CD14-positive monocyte (primary cell): ENCODE results near the gene RAPGEF2. TPM values are rescaled to one million over a fixed set of nuclear protein-coding genes. Genes with fewer than 3 reads are reported as not detected.
A peak's percentile ranks its signal among the peaks of the same experiment; 100 is the strongest.
"Not testable (repeated sequence)": the region's sequence is repeated elsewhere in the genome, so short reads cannot be mapped to it uniquely, and the experiment has no call there.

ENCODE experiments used
- DNase-seq, 3 donors: peaks; one replicate each; pipeline ENCODE4 v3.0.0-alpha.2; 2011 to 2022
- H2AFZ ChIP-seq: 2 replicates; pipeline ENCODE4 v1.6.0; 2012; ENCODE audit warnings: mild to moderate bottlenecking, low read depth, low read length, inconsistent platforms; ENCODE audit not compliant: insufficient read depth, poor library complexity, severe bottlenecking
- H3K27ac ChIP-seq, 2 donors: 1 replicate in 1 of 2; 2 replicates in 1 of 2; pipeline ENCODE4 v1.5.1; 2012 to 2013; ENCODE audit warnings: low read length in 2 of 2, control low read depth in 1 of 2, inconsistent platforms in 1 of 2, low read depth in 1 of 2, mild to moderate bottlenecking in 1 of 2
- H3K27me3 ChIP-seq, 2 donors: one replicate each; pipeline versions ENCODE4 v1.6.0 to v1.6.1; 2011 to 2013; ENCODE audit warnings: low read length in 2 of 2; ENCODE audit not compliant: control insufficient read depth in 2 of 2, insufficient read depth in 2 of 2
- H3K36me3 ChIP-seq, 2 donors: replicated peaks in 1 of 2; 1 replicate in 1 of 2; 2 replicates in 1 of 2; pipeline versions ENCODE4 v1.5.1 to v1.6.1; 2012 to 2013; ENCODE audit warnings: low read length in 2 of 2, control low read depth in 1 of 2, inconsistent platforms in 1 of 2, mild to moderate bottlenecking in 1 of 2; ENCODE audit not compliant: insufficient read depth in 2 of 2, control insufficient read depth in 1 of 2
- H3K4me1 ChIP-seq, 2 donors: 1 replicate in 1 of 2; 2 replicates in 1 of 2; pipeline versions ENCODE4 v1.5.1 to v1.6.1; 2012 to 2013; ENCODE audit warnings: low read length in 2 of 2, control low read depth in 1 of 2, inconsistent platforms in 1 of 2, mild to moderate bottlenecking in 1 of 2, moderate library complexity in 1 of 2; ENCODE audit not compliant: insufficient read depth in 2 of 2, control insufficient read depth in 1 of 2
- H3K4me2 ChIP-seq: replicated peaks from 2 replicates; pipeline ENCODE3; 2012; ENCODE audit warnings: low read length, moderate library complexity, mild to moderate bottlenecking; ENCODE audit not compliant: poor library complexity, severe bottlenecking; ENCODE audit errors: extremely low read depth
- H3K4me3 ChIP-seq, 3 experiments: fragments of 200-600 bp in 1 of 3; sonication (generic) in 1 of 3; replicated peaks in 1 of 3; 1 replicate in 2 of 3; 2 replicates in 1 of 3; pipeline ENCODE4 v1.5.1; 2011 to 2013; ENCODE audit warnings: low read length in 3 of 3, mild to moderate bottlenecking in 3 of 3, control low read depth in 2 of 3, low read depth in 2 of 3, inconsistent platforms in 1 of 3, moderate library complexity in 1 of 3
- H3K79me2 ChIP-seq: 2 replicates; pipeline ENCODE4 v1.6.0; 2012; ENCODE audit warnings: mild to moderate bottlenecking, control low read depth, inconsistent platforms, low read length, moderate library complexity; ENCODE audit not compliant: insufficient read depth
- H3K9ac ChIP-seq: 2 replicates; pipeline ENCODE4 v1.6.0; 2017; ENCODE audit warnings: low read length, mild to moderate bottlenecking; ENCODE audit not compliant: insufficient read depth, poor library complexity, severe bottlenecking
- H3K9me3 ChIP-seq, 2 donors: replicated peaks in 1 of 2; 1 replicate in 1 of 2; 2 replicates in 1 of 2; pipeline versions ENCODE4 v1.5.1 to v1.6.1; 2012 to 2013; ENCODE audit warnings: low read length in 2 of 2, control low read depth in 1 of 2; ENCODE audit not compliant: control insufficient read depth in 1 of 2, insufficient read depth in 1 of 2
- H4K20me1 ChIP-seq: 2 replicates; pipeline ENCODE4 v1.6.0; 2012; ENCODE audit warnings: mild to moderate bottlenecking, low read length, control low read depth, moderate library complexity; ENCODE audit not compliant: insufficient read depth
- H3K27ac Mint-ChIP-seq, 7 donors: one replicate each; pipeline ENCODE4 v1.8.0; 2020; ENCODE audit warnings: mild to moderate bottlenecking in 7 of 7, mixed read lengths in 7 of 7, moderate library complexity in 6 of 7, inconsistent platforms in 2 of 7
- H3K27me3 Mint-ChIP-seq, 3 donors: one replicate each; pipeline ENCODE4 v1.8.0; 2021 to 2022; ENCODE audit warnings: low read depth in 3 of 3, mild to moderate bottlenecking in 3 of 3, mixed read lengths in 3 of 3, moderate library complexity in 3 of 3, inconsistent platforms in 1 of 3
- H3K36me3 Mint-ChIP-seq, 2 donors: one replicate each; pipeline ENCODE4 v1.8.0; 2020; ENCODE audit warnings: mixed read lengths in 2 of 2, inconsistent platforms in 1 of 2, mild to moderate bottlenecking in 1 of 2
- H3K4me1 Mint-ChIP-seq: one replicate; pipeline ENCODE4 v1.8.0; 2020; ENCODE audit warnings: mild to moderate bottlenecking, mixed read lengths
- H3K4me3 Mint-ChIP-seq, 2 donors: one replicate each; pipeline ENCODE4 v1.8.0; 2020; ENCODE audit warnings: mild to moderate bottlenecking in 2 of 2, mixed read lengths in 2 of 2, moderate library complexity in 1 of 2
- H3K9me3 Mint-ChIP-seq, 7 donors: one replicate each; pipeline ENCODE4 v1.8.0; 2020 to 2022; ENCODE audit warnings: mixed read lengths in 7 of 7, mild to moderate bottlenecking in 6 of 7, moderate library complexity in 6 of 7, inconsistent platforms in 2 of 7
- WGBS: methylation state at CpG from one replicate; pipeline ENCODE4 v1.1.5; 2013; ENCODE audit warnings: missing lambda C conversion rate; ENCODE audit not compliant: insufficient coverage; 5-methylcytosine and 5-hydroxymethylcytosine counted together
- intact Hi-C, 2 donors: fragments of 100-400 bp; cut with micrococcal nuclease; formaldehyde crosslinking; loops; one replicate each; pipeline versions ENCODE4 v1.15.0 to v1.15.1; 2023
- polyA plus RNA-seq, 3 donors: library from polyadenylated mRNA; depleted of rRNA in 1 of 3; unstranded in 2 of 3; stranded (reverse) in 1 of 3; fragments of 300-500 nt in 2 of 3; fragments of >200 nt in 1 of 3; fragmentation: Illumina TruSeq in 2 of 3; gene quantifications; 1 replicate in 2 of 3; 2 replicates in 1 of 3; pipeline ENCODE4 v1.2.3, GENCODE V29; 2012 to 2021
- TF ChIP-seq, protein P1 (sequence below): fragments of 200-600 bp; IDR thresholded peaks from one replicate; pipeline ENCODE4 v1.8.0; 2022; ENCODE audit warnings: antibody characterized with exemption, mild to moderate bottlenecking

Gene RAPGEF2
- polyA plus RNA-seq, 3 donors, result 1.5 to 29.8 (median 2.0) TPM

DNA sequence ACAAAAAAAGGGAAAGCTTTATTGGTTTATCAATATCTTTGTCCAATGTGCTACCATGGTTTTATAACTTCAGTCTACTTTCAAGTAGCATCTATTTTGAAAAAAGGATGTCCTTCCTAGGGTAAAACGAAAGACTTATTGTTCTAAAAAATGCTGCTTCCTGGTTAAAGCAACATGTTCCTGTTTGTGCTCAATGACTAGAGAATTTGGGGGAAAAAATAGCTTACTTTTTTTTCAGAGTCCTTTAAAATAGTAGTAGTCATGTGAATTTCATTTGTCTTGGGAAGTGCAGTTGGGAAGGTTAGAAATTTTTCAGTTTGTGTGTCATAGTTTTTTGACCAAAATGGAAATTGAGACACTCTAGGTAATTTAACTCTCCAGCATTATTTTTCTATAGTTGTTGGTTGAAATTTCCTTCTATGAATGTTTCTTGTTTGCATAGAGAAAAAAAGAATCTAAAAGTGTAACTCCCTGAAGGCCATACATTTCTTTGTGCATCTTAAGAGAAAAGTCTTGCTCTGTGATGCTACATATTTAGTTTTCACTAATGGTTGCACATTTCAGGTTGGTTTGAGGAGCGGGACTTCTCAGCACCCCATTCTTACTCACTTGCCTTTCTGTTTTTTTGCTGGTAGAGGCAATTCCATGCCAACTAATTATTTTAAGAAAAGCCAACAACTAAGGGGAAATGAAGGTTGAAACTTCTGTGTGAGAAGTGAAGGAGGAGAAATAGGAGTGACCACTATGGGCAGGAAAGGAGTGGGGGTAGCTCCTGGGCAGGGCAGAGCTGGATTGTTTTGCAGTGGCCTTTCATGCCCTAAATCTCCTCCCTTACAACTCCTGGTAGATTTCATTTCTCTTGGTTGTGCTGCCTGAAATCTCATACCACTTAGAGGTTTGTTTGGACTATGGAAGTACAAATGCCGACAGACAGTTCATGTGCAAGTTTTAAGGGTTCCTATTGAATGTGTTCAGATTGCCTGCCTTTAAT, 76.4 kb downstream of the RAPGEF2 start:
- H3K4me1 ChIP-seq, result peaks cover 45 to 54% of the 10 kb centered on the region in 2 donors
- peak overlapping the region; percentile 68 to 76 for H3K4me3 Mint-ChIP-seq
- peak overlapping the region; percentile 58 to 95 (median 89) for H3K27ac Mint-ChIP-seq
- H3K27ac ChIP-seq, result peak overlapping the region; percentile 82 to 90
- TF ChIP-seq, protein P1, sequence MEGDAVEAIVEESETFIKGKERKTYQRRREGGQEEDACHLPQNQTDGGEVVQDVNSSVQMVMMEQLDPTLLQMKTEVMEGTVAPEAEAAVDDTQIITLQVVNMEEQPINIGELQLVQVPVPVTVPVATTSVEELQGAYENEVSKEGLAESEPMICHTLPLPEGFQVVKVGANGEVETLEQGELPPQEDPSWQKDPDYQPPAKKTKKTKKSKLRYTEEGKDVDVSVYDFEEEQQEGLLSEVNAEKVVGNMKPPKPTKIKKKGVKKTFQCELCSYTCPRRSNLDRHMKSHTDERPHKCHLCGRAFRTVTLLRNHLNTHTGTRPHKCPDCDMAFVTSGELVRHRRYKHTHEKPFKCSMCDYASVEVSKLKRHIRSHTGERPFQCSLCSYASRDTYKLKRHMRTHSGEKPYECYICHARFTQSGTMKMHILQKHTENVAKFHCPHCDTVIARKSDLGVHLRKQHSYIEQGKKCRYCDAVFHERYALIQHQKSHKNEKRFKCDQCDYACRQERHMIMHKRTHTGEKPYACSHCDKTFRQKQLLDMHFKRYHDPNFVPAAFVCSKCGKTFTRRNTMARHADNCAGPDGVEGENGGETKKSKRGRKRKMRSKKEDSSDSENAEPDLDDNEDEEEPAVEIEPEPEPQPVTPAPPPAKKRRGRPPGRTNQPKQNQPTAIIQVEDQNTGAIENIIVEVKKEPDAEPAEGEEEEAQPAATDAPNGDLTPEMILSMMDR, result no peak
- no peaks in the 10 kb centered on the region for H3K36me3 Mint-ChIP-seq
- H3K36me3 ChIP-seq, result no peaks in the 10 kb centered on the region
- peaks cover 19% of the 10 kb centered on the region for H4K20me1 ChIP-seq
- H3K4me1 Mint-ChIP-seq, result peaks cover 48% of the 10 kb centered on the region
- peak overlapping the region; percentile 45 for H3K9ac ChIP-seq
- no peaks in the 10 kb centered on the region for H3K27me3 Mint-ChIP-seq
- DNase-seq, result peak in 1 of 3 donors; percentile 34
- WGBS, result 50% methylated on average over 1 of the region's 3 CpGs
- peaks cover 66% of the 10 kb centered on the region for H3K79me2 ChIP-seq
- peak overlapping the region; percentile 47 to 76 (median 53) for H3K4me3 ChIP-seq
- H3K9me3 Mint-ChIP-seq, result peaks cover 0 to 7% (median 0%) of the 10 kb centered on the region in 7 donors
- peak overlapping the region; percentile 68 for H2AFZ ChIP-seq
- H3K27me3 ChIP-seq, result no peaks in the 10 kb centered on the region
- H3K9me3 ChIP-seq, result no peaks in the 10 kb centered on the region
- peak overlapping the region; percentile 81 for H3K4me2 ChIP-seq
- intact Hi-C loops, result loop anchor here (5.0 to 10.0 kb wide), 4 partner anchors 74 to 324 kb away; partner anchors contain the start of gene RAPGEF2 (in 2 of the 2)

GRCh38 chr4:159183885-159184605, 81.2 kb downstream of the RAPGEF2 start:
- Histone ChIP-seq H3K4me1 (peaks cover 13 to 15% of the 10 kb centered on the region in 2 donors), H3K79me2 (peaks cover 36% of the 10 kb centered on the region)
- H4K20me1 ChIP-seq, H3K4me3 Mint-ChIP-seq, H3K9me3 ChIP-seq, H3K27me3 ChIP-seq, H3K4me2 ChIP-seq, H3K27ac Mint-ChIP-seq, H2AFZ ChIP-seq, DNase-seq, H3K4me3 ChIP-seq, H3K27ac ChIP-seq, H3K9ac ChIP-seq, H3K36me3 ChIP-seq, H3K36me3 Mint-ChIP-seq, intact Hi-C loops, H3K27me3 Mint-ChIP-seq, H3K9me3 Mint-ChIP-seq: not testable (repeated sequence)
- H3K4me1 Mint-ChIP-seq, result peaks cover 22% of the 10 kb centered on the region
- no CpG with 5 or more reads among the region's 4 CpGs for WGBS
